Germinal center (tissue), 1 donor: ENCODE results near the gene TMEM38A.
"Not testable (repeated sequence)": the region's sequence is repeated elsewhere in the genome, so short reads cannot be mapped to it uniquely, and the experiment has no call there.

ENCODE experiments used
- DNase-seq: peaks from one replicate; pipeline ENCODE4 v3.0.0; 2012; ENCODE audit warnings: mixed read lengths, low spot score

Gene TMEM38A

DNA sequence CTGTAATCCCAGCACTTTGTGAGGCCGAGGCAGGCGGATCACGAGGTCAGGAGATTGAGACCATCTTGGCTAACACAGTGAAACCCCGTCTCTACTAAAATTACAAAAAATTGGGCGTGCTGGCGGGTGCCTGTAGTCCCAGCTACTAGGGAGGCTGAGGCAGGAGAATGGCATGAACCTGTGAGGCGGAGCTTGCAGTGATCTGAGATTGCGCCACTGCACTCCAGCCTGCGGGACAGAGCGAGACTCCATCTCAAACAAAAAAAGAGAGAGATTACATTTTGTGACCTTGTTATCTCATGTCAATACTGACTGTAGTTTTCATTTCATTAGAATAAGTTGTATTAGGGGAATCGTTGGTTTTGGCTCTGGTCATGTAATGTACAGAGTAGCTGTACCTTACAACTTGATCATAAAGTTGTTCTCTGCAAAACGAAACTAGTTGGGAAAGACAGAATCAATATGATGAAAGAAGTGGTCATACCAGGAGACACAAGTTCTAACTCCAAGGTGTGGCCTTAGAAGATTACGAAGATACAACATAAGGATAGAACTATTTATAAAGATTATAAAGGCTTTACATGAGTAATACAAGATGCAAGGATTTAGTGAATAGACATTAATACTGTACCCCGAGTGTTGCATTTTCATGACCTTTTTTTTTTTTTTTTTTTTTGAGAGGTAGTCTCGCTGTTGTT, 15.3 kb downstream of the TMEM38A start:
- no peak for DNase-seq

GRCh38 chr19:16677055-16677454, 16.1 kb downstream of the TMEM38A start:
- DNase-seq: no peak

GRCh38 chr19:16678498-16678897, 17.6 kb downstream of the TMEM38A start:
- DNase-seq: no peak

GRCh38 chr19:16679811-16680210, 18.9 kb downstream of the TMEM38A start:
- DNase-seq: no peak

- no peak for DNase-seq
Measured at GRCh38 chr19:16682539-16682938, 21.6 kb downstream of the TMEM38A start.

DNA sequence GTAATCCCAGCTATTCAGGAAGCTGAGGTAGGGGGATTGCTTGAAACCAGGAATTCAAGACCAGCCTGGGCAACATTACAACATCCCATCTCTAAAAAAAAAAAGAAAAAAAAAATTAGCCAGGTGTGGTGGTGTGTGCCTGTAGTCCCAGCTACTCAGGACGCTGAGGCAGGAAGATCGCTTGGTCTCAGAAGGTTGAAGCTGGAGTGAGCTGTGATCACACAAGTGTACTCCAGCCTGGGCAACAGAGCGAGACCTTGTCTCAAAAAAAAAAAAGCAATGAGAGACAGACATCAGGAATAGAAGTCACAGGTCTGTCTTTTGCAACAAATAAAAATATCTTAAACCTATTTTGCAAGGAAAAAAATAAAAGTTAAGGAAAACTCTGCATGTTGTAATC, 23.3 kb downstream of the TMEM38A start:
- DNase-seq: no peak

- no peak for DNase-seq
Measured at GRCh38 chr19:16688084-16688483, 27.1 kb downstream of the TMEM38A start.

GRCh38 chr19:16698914-16699313, 38.0 kb downstream of the TMEM38A start:
- DNase-seq: no peak

DNA sequence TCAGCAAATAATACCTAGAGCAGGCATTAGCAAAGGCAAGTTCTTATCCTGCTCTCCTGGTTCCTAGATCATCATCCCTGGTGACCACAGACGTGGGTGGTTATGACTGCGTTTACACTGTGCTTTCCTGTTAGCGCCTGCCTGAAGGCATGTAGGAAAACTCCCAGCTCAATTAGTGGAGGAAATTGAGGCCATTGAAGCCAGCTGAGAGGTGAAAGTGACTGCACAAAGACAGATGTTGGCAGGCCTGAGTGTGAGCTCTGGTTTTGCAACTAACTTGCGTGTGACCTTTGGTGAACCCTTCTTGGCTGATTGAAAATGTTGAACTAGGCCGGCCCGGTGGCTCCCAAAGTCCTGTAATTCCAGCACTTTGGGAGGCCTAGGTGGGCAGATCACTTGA, 41.2 kb downstream of the TMEM38A start:
- DNase-seq: no peak

- no peak for DNase-seq
Measured at GRCh38 chr19:16703677-16704076, 42.7 kb downstream of the TMEM38A start.

GRCh38 chr19:16710870-16711269, 49.9 kb downstream of the TMEM38A start:
- not testable (repeated sequence) for DNase-seq

DNA sequence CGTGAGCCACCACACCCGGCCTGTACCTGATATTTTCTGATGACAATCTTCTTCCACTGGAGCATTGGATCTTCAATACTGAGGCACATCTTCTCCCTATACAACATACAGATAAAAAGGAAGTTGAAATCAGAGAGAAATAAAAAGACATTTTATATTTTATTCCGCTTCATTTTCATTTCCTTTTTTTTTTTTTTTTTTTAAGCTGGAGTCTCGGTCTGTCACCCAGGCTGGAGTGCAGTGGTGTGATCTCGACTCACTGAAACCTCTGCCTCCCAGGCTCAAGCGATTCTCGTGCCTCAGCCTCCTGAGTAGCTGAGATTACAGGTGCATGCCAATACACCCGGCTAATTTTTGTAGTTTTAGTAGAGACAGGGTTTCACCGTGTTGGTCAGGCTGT, 51.4 kb downstream of the TMEM38A start:
- not testable (repeated sequence) for DNase-seq

DNA sequence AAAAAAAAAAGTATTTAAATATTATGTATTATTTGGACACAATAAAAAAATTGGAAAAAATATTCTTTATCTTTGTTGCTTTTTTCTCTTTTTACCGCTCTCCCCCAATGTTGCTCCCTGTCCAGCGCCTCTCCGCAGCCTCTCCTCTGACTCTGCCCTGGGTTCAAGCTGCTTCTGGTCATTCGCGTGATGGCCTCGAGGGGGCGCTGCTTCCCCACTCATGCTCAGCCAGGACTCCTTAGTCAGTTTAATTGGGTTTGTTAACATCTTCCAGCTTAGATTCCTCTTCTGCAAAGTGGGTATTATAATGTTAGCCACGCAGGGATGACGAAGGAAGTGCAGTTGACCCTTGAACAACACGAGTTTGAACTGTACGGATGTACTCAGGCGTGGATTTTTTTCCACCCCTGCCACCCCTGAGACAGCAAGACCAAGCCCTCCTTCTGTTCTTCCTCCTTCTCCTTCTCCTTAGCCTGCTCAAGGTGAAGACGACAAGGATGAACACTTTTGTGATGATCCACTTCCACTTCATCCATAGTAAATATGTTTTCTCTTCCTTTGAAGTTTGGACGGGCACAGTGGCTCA, 53.9 kb downstream of the TMEM38A start:
- peak; percentile 50 for DNase-seq

DNA sequence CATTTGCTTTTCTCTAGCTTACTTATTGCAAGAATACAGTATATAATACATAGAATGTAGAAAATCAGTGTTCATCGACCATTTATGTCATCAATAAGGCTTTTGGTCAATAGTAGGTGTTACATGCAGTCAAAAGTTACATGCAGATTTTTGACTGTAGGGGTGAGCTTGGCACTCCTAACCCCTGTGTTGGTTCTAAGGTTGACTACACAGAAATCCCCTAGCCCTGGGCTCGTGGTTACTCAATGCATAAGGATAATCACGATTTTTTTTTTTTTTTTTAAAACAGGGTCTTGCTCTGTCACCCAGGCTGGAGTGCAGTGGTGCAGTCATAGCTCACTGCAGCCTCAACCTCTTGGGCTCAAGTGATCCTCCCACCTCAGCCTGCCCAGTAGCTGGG, 54.7 kb downstream of the TMEM38A start:
- no peak for DNase-seq

DNA sequence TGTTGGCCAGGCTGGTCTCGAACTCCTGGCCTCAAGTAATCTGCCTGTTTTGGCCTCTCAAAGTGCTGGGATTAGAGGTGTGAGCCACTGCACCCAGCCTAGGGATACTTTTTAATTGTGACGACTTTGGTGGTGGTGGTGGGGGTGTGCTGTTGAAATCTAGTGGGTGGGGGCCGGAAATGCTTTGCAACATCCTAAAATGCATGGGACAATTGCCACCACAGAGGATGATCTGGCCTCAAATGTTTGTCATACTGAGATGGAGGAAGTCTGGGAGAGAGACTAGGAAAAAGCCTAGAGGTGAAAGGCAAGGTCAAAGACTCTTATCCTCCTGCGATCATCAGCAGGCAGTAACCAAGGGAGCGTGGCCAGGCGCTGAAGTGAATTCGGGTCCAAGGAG, 60.1 kb downstream of the TMEM38A start:
- DNase-seq: no peak

- DNase-seq: no peak
Measured at GRCh38 chr19:16722591-16722990, 61.7 kb downstream of the TMEM38A start.

GRCh38 chr19:16726916-16727315, 66.0 kb downstream of the TMEM38A start:
- DNase-seq: no peak

- DNase-seq: not testable (repeated sequence)
Measured at GRCh38 chr19:16735650-16736266, 74.8 kb downstream of the TMEM38A start.

DNA sequence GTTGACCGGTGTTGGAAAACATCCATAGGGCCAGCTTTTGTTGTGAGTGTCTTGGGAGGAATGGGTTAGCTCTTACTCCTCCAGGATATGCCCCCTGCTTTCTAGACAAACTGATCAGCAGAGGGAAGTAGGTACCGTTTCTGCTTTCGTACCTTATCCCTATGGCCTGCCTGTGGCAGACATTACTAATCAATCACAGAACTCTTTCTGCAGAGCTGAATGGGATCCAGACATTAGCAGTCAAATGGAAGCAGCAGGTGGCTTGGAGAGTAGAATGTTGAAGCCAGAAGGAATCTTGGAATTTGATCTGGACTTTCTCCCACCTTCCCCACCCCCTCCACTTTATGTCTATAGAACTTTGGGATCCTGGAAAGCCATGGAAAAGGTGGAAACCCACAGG, 75.8 kb downstream of the TMEM38A start:
- no peak for DNase-seq

- DNase-seq: no peak
Measured at GRCh38 chr19:16737911-16738310, 77.0 kb downstream of the TMEM38A start.

DNA sequence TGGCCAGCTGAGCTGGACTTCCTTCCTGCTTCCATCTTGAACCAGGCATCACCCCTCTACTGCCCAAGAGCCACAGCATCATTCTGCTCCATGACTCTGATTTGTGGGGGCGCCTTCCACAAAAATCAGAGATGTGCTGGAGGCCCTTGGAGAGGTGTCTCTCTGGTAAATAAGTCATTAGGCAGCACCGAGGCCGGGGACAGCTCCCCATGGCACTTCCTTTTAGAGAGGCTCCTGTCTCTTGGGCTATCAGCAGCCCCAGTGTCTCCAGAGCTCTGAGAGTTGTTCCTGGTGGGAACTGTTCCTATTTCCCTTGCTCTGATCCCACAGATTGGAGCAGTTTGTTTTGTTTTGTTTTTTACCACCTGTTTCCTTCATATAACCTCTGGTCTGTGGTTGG, 78.6 kb downstream of the TMEM38A start:
- DNase-seq: no peak
